Suprapubic skin (tissue), 3 donors: ENCODE data around the gene RNF32.

Source experiments
- EP300 ChIP-seq: sonication (generic); formaldehyde crosslinking; IDR thresholded peaks from one replicate; pipeline ENCODE4 v1.6.1; 2017; ENCODE audit warnings: antibody characterized with exemption
- POLR2A ChIP-seq, 2 donors: fragments of 450-650 bp; IDR thresholded peaks; one replicate each; pipeline ENCODE4 v1.6.1; 2017; ENCODE audit warnings: antibody characterized with exemption in 2 of 2, mild to moderate bottlenecking in 2 of 2, moderate library complexity in 2 of 2
- TF ChIP-seq, protein P1 (sequence below), 2 donors: fragments of 200-600 bp in 1 of 2; fragments of 450-650 bp in 1 of 2; sonication (generic) in 1 of 2; IDR thresholded peaks; one replicate each; pipeline ENCODE4 v1.5.1; 2016 to 2019; ENCODE audit warnings: antibody characterized with exemption in 2 of 2, mild to moderate bottlenecking in 1 of 2, moderate library complexity in 1 of 2

DNA sequence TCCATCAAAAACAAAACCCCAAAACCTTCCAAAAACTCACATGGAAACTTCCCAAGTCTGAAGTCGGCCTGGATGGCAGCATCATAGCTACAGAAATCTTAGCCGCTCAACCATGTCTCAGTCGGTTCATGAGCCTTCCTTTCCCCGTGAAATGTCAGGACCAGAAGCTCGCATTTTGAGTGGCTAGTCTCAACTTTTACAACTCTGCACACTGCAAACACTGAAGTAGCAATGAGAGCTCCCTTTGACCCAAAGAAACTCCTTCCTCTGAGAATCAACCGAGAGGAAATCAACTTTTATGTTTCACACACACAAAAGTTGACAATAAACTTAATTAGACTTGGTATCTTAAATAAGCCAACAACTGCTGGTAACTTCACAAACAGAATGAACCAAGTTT is 37.6 kb upstream of the RNF32 start:
- TF ChIP-seq, protein P1, sequence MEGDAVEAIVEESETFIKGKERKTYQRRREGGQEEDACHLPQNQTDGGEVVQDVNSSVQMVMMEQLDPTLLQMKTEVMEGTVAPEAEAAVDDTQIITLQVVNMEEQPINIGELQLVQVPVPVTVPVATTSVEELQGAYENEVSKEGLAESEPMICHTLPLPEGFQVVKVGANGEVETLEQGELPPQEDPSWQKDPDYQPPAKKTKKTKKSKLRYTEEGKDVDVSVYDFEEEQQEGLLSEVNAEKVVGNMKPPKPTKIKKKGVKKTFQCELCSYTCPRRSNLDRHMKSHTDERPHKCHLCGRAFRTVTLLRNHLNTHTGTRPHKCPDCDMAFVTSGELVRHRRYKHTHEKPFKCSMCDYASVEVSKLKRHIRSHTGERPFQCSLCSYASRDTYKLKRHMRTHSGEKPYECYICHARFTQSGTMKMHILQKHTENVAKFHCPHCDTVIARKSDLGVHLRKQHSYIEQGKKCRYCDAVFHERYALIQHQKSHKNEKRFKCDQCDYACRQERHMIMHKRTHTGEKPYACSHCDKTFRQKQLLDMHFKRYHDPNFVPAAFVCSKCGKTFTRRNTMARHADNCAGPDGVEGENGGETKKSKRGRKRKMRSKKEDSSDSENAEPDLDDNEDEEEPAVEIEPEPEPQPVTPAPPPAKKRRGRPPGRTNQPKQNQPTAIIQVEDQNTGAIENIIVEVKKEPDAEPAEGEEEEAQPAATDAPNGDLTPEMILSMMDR (IDR thresholded peaks at IDR 0.05), result no peak
- TF ChIP-seq EP300 (no peak), POLR2A (IDR thresholded peaks at IDR 0.05) (no peak)
